SK-N-SH (cell line): ENCODE results near the gene MEGF6. TPM values are rescaled to one million over a fixed set of nuclear protein-coding genes. Genes with fewer than 3 reads are reported as not detected.

Source experiments
- CTCF ChIA-PET: fragments of 300-600, 350-600 bp; formaldehyde crosslinking; extraction: SDS; loops from one replicate; lab custom pipeline; 2021; lab: Yijun Ruan, JAX
- POLR2A ChIA-PET: fragments of 350-600 bp; sonication (Branson Sonifier 250); formaldehyde crosslinking; extraction: SDS; loops from one replicate; lab custom pipeline; 2020; ENCODE audit warnings: antibody characterized with exemption, inconsistent platforms; lab: Yijun Ruan, JAX
- DNase-seq: peaks from one replicate; pipeline ENCODE4 v3.0.0; 2012
- H2AFZ ChIP-seq: fragments of 200-600 bp; sonication (generic); 2 replicates; pipeline ENCODE4 v1.8.1; 2016; ENCODE audit warnings: antibody characterized with exemption, mild to moderate bottlenecking, low read depth
- H3F3A ChIP-seq: fragments of 200-600 bp; sonication (generic); replicated peaks from 2 replicates; pipeline ENCODE3; 2016; ENCODE audit warnings: antibody characterized with exemption, mild to moderate bottlenecking; ENCODE audit not compliant: insufficient read depth
- H3K27ac ChIP-seq, 2 experiments: fragments of 200-500 bp in 1 of 2; fragments of 200-600 bp in 1 of 2; sonication (Bioruptor generic) in 1 of 2; sonication (generic), shearing (Covaris generic) in 1 of 2; 2 replicates each; pipeline versions ENCODE4 v1.5.1 to v1.6.1; 2014 to 2016; ENCODE audit warnings: low read depth in 2 of 2, inconsistent platforms in 1 of 2, low read length in 1 of 2, mild to moderate bottlenecking in 1 of 2, mixed read lengths in 1 of 2
- H3K27me3 ChIP-seq: fragments of 200-600 bp; sonication (generic), shearing (Covaris generic); 2 replicates; pipeline ENCODE4 v1.6.1; 2016; ENCODE audit warnings: mixed run types; ENCODE audit not compliant: insufficient read depth
- H3K36me3 ChIP-seq, 2 experiments: fragments of 200-500 bp in 1 of 2; fragments of 200-600 bp in 1 of 2; sonication (Bioruptor generic) in 1 of 2; sonication (generic) in 1 of 2; replicated peaks in 1 of 2; 2 replicates each; pipeline versions ENCODE3 to v1.5.1; 2014 to 2016; ENCODE audit warnings: low read length in 1 of 2, mild to moderate bottlenecking in 1 of 2; ENCODE audit not compliant: insufficient read depth in 2 of 2, control insufficient read depth in 1 of 2
- H3K4me1 ChIP-seq, 2 experiments: fragments of 200-500 bp in 1 of 2; fragments of 200-600 bp in 1 of 2; sonication (Bioruptor generic) in 1 of 2; sonication (generic), shearing (Covaris generic) in 1 of 2; 2 replicates each; pipeline versions ENCODE4 v1.5.1 to v1.6.1; 2014 to 2016; ENCODE audit warnings: low read depth in 1 of 2, low read length in 1 of 2, mixed run types in 1 of 2; ENCODE audit not compliant: insufficient read depth in 2 of 2, control insufficient read depth in 1 of 2
- H3K4me2 ChIP-seq: fragments of 200-600 bp; sonication (generic), shearing (Covaris generic); 2 replicates; pipeline ENCODE4 v1.6.1; 2017; ENCODE audit warnings: mixed run types
- H3K4me3 ChIP-seq, 2 experiments: fragments of 200-500 bp in 1 of 2; fragments of 200-600 bp in 1 of 2; sonication (Bioruptor generic) in 1 of 2; sonication (generic), shearing (Covaris generic) in 1 of 2; 2 replicates each; pipeline versions ENCODE4 v1.5.1 to v1.8.1; 2014 to 2016; ENCODE audit warnings: low read depth in 2 of 2, inconsistent platforms in 1 of 2, low read length in 1 of 2, mild to moderate bottlenecking in 1 of 2, mixed read lengths in 1 of 2, moderate library complexity in 1 of 2
- H3K79me2 ChIP-seq: fragments of 200-600 bp; sonication (generic); 2 replicates; pipeline ENCODE4 v1.8.1; 2017; ENCODE audit warnings: mild to moderate bottlenecking; ENCODE audit not compliant: insufficient read depth
- H3K9ac ChIP-seq: fragments of 200-600 bp; sonication (generic); 2 replicates; pipeline ENCODE4 v1.6.1; 2017; ENCODE audit warnings: mixed run types
- H3K9me2 ChIP-seq: fragments of 200-600 bp; sonication (generic); 2 replicates; pipeline ENCODE4 v1.6.1; 2017; ENCODE audit warnings: mixed run types
- H3K9me3 ChIP-seq: fragments of 200-600 bp; sonication (generic); 2 replicates; pipeline ENCODE4 v1.6.1; 2017; ENCODE audit warnings: mixed run types, mild to moderate bottlenecking, moderate library complexity
- H4K20me1 ChIP-seq: fragments of 200-600 bp; sonication (generic); 2 replicates; pipeline ENCODE4 v1.6.1; 2017; ENCODE audit warnings: mild to moderate bottlenecking, mixed run types; ENCODE audit not compliant: insufficient read depth
- EP300 ChIP-seq, 2 experiments: IDR thresholded peaks; 2 replicates each; pipeline versions ENCODE4 v1.4.0 to v1.6.1; 2012; ENCODE audit warnings: borderline replicate concordance in 1 of 2, low read depth in 1 of 2, low read length in 1 of 2
- FOSL2 ChIP-seq: IDR thresholded peaks from 2 replicates; pipeline ENCODE4 v1.4.0; 2012; ENCODE audit warnings: low read depth, mild to moderate bottlenecking, moderate library complexity, borderline replicate concordance
- FOXJ3 ChIP-seq: sonication (generic); formaldehyde crosslinking; IDR thresholded peaks from 2 replicates; pipeline ENCODE4 v1.5.1; 2020; ENCODE audit warnings: mild to moderate bottlenecking, missing genetic modification reagents
- FOXM1 ChIP-seq: IDR thresholded peaks from 2 replicates; pipeline ENCODE4 v1.4.0; 2012; ENCODE audit warnings: low read depth, mild to moderate bottlenecking
- GATA2 ChIP-seq: sonication (generic); formaldehyde crosslinking; IDR thresholded peaks from 2 replicates; pipeline ENCODE4 v1.5.0; 2020; ENCODE audit warnings: mild to moderate bottlenecking, missing genetic modification reagents
- IRF3 ChIP-seq: fragments of 150-350 bp; IDR thresholded peaks from 2 replicates; pipeline ENCODE4 v1.6.1; 2016; ENCODE audit warnings: mild to moderate bottlenecking, low read depth, low read length
- NRF1 ChIP-seq: IDR thresholded peaks from 2 replicates; pipeline ENCODE4 v1.6.1; 2012; ENCODE audit warnings: low read depth, mild to moderate bottlenecking, low read length
- POLR2AphosphoS5 ChIP-seq: IDR thresholded peaks from 2 replicates; pipeline ENCODE4 v1.6.1; 2012; ENCODE audit warnings: low read depth, low read length
- RAD21 ChIP-seq: IDR thresholded peaks from 2 replicates; pipeline ENCODE4 v1.6.1; 2012; ENCODE audit warnings: mild to moderate bottlenecking, low read length
- RCOR1 ChIP-seq: fragments of 150-350 bp; IDR thresholded peaks from 2 replicates; pipeline ENCODE4 v1.6.1; 2017; ENCODE audit warnings: antibody characterized with exemption, low read length
- REST ChIP-seq: IDR thresholded peaks from 2 replicates; pipeline ENCODE4 v1.6.1; 2012; ENCODE audit warnings: mild to moderate bottlenecking, low read depth, low read length, moderate library complexity
- RFX5 ChIP-seq: IDR thresholded peaks from 2 replicates; pipeline ENCODE4 v1.6.1; 2012; ENCODE audit warnings: mild to moderate bottlenecking, improper control_type of control experiment, low read length
- SMC3 ChIP-seq: IDR thresholded peaks from 2 replicates; pipeline ENCODE4 v1.6.1; 2012; ENCODE audit warnings: low read depth, low read length, improper control_type of control experiment
- TAF1 ChIP-seq: IDR thresholded peaks from 2 replicates; pipeline ENCODE4 v1.6.1; 2012; ENCODE audit warnings: low read depth, mild to moderate bottlenecking, low read length, moderate library complexity, borderline replicate concordance
- TCF12 ChIP-seq: IDR thresholded peaks from 2 replicates; pipeline ENCODE4 v1.4.0; 2012
- USF2 ChIP-seq: fragments of 150-350 bp; IDR thresholded peaks from 2 replicates; pipeline ENCODE4 v1.6.1; 2017; ENCODE audit warnings: antibody characterized with exemption, low read length, low read depth, borderline replicate concordance
- ZBTB33 ChIP-seq: IDR thresholded peaks from 2 replicates; pipeline ENCODE4 v1.4.0; 2012; ENCODE audit warnings: low read depth, borderline replicate concordance
- WGBS: methylation state at CpG from one replicate; pipeline ENCODE4 v1.1.6; 2017; ENCODE audit warnings: low lambda C conversion rate; 5-methylcytosine and 5-hydroxymethylcytosine counted together
- polyA plus RNA-seq, 3 experiments: library from polyadenylated mRNA; depleted of rRNA; stranded (reverse); fragments of >200 nt; gene quantifications; 2 replicates each; pipeline ENCODE4 v1.2.3, GENCODE V29; 2012

Gene MEGF6
- polyA plus RNA-seq, 1 of the 3 experiments (the other 2 are of a cell fraction): 7.6 TPM

GRCh38 chr1:3579626-3580025 lies 31.7 kb downstream of the MEGF6 start:
- Histone ChIP-seq H3K9ac (no peak overlapping the region), H3K4me2 (no peak overlapping the region), H3K27me3 (no peaks in the 10 kb centered on the region), H3K4me3 (no peak overlapping the region), H3K36me3 (no peaks in the 10 kb centered on the region), H4K20me1 (no peaks in the 10 kb centered on the region), H3F3A (no peaks in the 10 kb centered on the region), H3K9me3 (no peaks in the 10 kb centered on the region), H2AFZ (no peak overlapping the region), H3K9me2 (no peaks in the 10 kb centered on the region), H3K4me1 (peaks cover 0 to 48% of the 10 kb centered on the region in 2 experiments; a peak in 1 of 4 replicates), H3K27ac (no peak overlapping the region), H3K79me2 (no peaks in the 10 kb centered on the region)
- 70% methylated on average over 2 of the region's 16 CpGs for WGBS
- POLR2A ChIA-PET: no interaction called here
- DNase-seq: no peak
- TF ChIP-seq TCF12: no peak
- no peak for TF ChIP-seq POLR2AphosphoS5
- CTCF ChIA-PET: interaction anchor here (0.5 to 3.9 kb wide), 5 partner anchors 15 to 89 kb away, joined by 3 to 24 read pairs (median 3); no protein-coding TSS in a partner anchor

- no peak overlapping the region for H2AFZ ChIP-seq
- CTCF ChIA-PET: interaction anchor here (0.9 to 3.9 kb wide), 5 partner anchors 14 to 126 kb away, joined by 3 to 24 read pairs (median 5); no protein-coding TSS in a partner anchor
- H4K20me1 ChIP-seq: no peaks in the 10 kb centered on the region
- POLR2A ChIA-PET: interaction anchor here (0.7 kb wide), 1 partner anchor 293 kb away, joined by 3 read pairs; no protein-coding TSS in a partner anchor
- no peak for DNase-seq
- H3K27me3 ChIP-seq: no peaks in the 10 kb centered on the region
- H3K27ac ChIP-seq: no peak overlapping the region
- H3K4me2 ChIP-seq: no peak overlapping the region
- H3K79me2 ChIP-seq: no peaks in the 10 kb centered on the region
- peaks cover 0 to 52% of the 10 kb centered on the region in 2 experiments; a peak in 1 of 4 replicates for H3K4me1 ChIP-seq
- no peaks in the 10 kb centered on the region for H3F3A ChIP-seq
- no peaks in the 10 kb centered on the region for H3K9me2 ChIP-seq
- H3K9me3 ChIP-seq: no peaks in the 10 kb centered on the region
- H3K4me3 ChIP-seq: no peak overlapping the region
- H3K9ac ChIP-seq: no peak overlapping the region
- H3K36me3 ChIP-seq: no peaks in the 10 kb centered on the region
- no peak for TF ChIP-seq NRF1
- no peak for TF ChIP-seq RCOR1
- no peak for TF ChIP-seq RFX5
- TF ChIP-seq GATA2 (CRISPR knock-in tag): no peak
- no peak for TF ChIP-seq IRF3
- no peak for TF ChIP-seq SMC3
- TF ChIP-seq USF2: no peak
- TF ChIP-seq TAF1: no peak
- TF ChIP-seq RAD21: no peak
- no peak for TF ChIP-seq FOSL2
- TF ChIP-seq TCF12: no peak
- TF ChIP-seq EP300 (IDR thresholded peaks at IDR 0.05; ENCODE audit: borderline replicate concordance in 1 of 2, low read depth in 1 of 2, low read length in 1 of 2): no peak
- no peak for TF ChIP-seq ZBTB33
- no peak for TF ChIP-seq REST
- TF ChIP-seq FOXJ3: no peak
- no peak for TF ChIP-seq FOXM1
- TF ChIP-seq, all 33 proteins: peak for 0
- 77% methylated on average over 18 of the region's 19 CpGs for WGBS
Measured at GRCh38 chr1:3578906-3579305, 32.4 kb downstream of the MEGF6 start.
